Stimulated activated CD4-positive, alpha-beta T cell treated with anti-CD3 and anti-CD28 coated beads, Interleukin-12 subunit alpha, Interleukin-12 subunit beta, amount 100 ng/mL, for 24 hours (primary cell): ENCODE measurements around the gene DGLUCY.
"Not testable (repeated sequence)": the region's sequence is repeated elsewhere in the genome, so short reads cannot be mapped to it uniquely, and the experiment has no call there.

Experiments used
- DNase-seq, 2 experiments: peaks; one replicate each; pipeline ENCODE4 v3.0.0-alpha.2; 2020; ENCODE audit warnings: low read depth in 2 of 2

DGLUCY gene

GRCh38 chr14:91205459-91205858 lies 91.6 kb downstream of the DGLUCY start:
- DNase-seq: no peak

GRCh38 chr14:91207008-91207407 lies 93.1 kb downstream of the DGLUCY start:
- DNase-seq: no peak

- DNase-seq: no peak
These were observed 97.1 kb downstream of the DGLUCY start for GRCh38 chr14:91211017-91211416.

- DNase-seq: no peak
These were observed 100.4 kb downstream of the DGLUCY start for GRCh38 chr14:91214306-91214705.

GRCh38 chr14:91215381-91215780 lies 101.5 kb downstream of the DGLUCY start:
- DNase-seq: no peak

- DNase-seq: no peak
These were observed 102.9 kb downstream of the DGLUCY start for GRCh38 chr14:91216731-91217226.

GRCh38 chr14:91218014-91218413 lies 104.1 kb downstream of the DGLUCY start:
- no peak for DNase-seq

GRCh38 chr14:91219517-91220389 lies 105.9 kb downstream of the DGLUCY start:
- DNase-seq: no peak

GRCh38 chr14:91220581-91221000 lies 106.7 kb downstream of the DGLUCY start:
- no peak for DNase-seq

- DNase-seq: no peak
These were observed 107.4 kb downstream of the DGLUCY start for GRCh38 chr14:91221270-91221669.

GRCh38 chr14:91223028-91223783 lies 109.3 kb downstream of the DGLUCY start:
- DNase-seq: no peak

- DNase-seq: no peak
These were observed 111.2 kb downstream of the DGLUCY start for GRCh38 chr14:91225025-91225424.

GRCh38 chr14:91226360-91226759 lies 112.5 kb downstream of the DGLUCY start:
- not testable (repeated sequence) for DNase-seq

GRCh38 chr14:91227183-91227628 lies 113.3 kb downstream of the DGLUCY start:
- DNase-seq: no peak

- peak; percentile 74 to 80 for DNase-seq
These were observed 114.5 kb downstream of the DGLUCY start for GRCh38 chr14:91228112-91229004.

GRCh38 chr14:91229005-91229382 lies 115.1 kb downstream of the DGLUCY start:
- no peak for DNase-seq

GRCh38 chr14:91229743-91230200 lies 115.9 kb downstream of the DGLUCY start:
- no peak for DNase-seq

- no peak for DNase-seq
These were observed 116.6 kb downstream of the DGLUCY start for GRCh38 chr14:91230397-91231035.

GRCh38 chr14:91231446-91231845 lies 117.6 kb downstream of the DGLUCY start:
- no peak for DNase-seq

GRCh38 chr14:91232052-91232451 lies 118.2 kb downstream of the DGLUCY start:
- no peak for DNase-seq

- DNase-seq: no peak
These were observed 118.7 kb downstream of the DGLUCY start for GRCh38 chr14:91232603-91233002.
